Measurements from ENCODE around the gene KIF4A. TPM values are rescaled to one million over a fixed set of nuclear protein-coding genes. Genes with fewer than 3 reads are reported as not detected.
A peak's percentile ranks its signal among the peaks of the same experiment; 100 is the strongest.

KIF4A gene
- total RNA-seq, 1 donor from 2014 or later, result 3.7 TPM

DNA sequence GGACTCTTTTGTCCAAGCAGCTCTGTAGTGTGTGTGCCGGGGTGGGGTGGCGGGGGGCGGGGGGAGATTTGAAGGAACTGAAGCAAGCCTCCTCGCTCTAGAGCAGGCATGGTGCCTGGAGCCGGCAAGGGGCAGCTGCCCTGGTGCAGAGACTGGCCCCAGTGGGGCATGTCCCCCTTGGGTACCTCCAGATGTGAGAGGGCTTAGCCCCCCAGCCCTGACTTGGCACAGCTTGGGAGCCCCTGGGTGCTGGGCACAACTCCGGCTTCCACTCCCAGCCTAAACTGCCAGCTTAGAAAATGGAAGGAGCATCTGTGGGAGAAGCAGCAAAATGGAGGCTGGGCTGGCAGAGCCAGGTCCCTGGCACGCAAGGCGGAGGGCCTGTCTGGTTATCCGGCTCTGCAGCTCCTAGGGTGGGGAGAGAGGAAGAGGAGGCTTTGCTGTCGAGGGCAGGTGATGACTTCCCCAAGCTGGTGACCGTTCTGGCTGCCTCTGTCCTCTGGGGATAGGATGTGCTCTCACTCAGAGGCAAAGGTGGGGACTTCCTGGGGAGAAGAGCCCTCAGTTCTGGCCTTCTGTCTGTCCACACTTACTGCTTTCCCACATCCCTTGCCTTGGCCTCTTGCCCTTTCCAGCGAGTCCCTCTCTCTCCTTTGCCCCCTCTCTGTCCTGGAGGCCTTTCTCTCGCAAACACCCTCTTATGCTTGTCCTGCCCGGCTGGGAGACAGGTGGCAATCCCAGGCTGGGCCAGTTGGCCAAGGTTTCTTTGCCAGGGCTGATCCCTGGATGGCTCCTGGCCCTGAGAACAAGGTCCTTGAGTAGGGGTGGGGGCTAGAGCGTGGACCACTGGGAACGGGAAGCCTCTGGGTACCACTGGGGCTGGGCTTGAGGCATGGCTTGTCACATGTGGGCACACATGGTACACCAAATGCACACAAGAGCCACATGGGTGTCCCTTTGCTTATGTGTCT is 156.8 kb downstream of the KIF4A start:
- peaks cover 0 to 2% (median 0%) of the 10 kb centered on the region in 3 donors for H3K9me3 ChIP-seq (ENCODE audit: control insufficient read depth in 3 of 3, low read length in 3 of 3)
- H3K36me3 ChIP-seq (ENCODE audit: control insufficient read depth in 3 of 3, insufficient read depth in 3 of 3, low read length in 3 of 3), result no peaks in the 10 kb centered on the region
- H3K9ac ChIP-seq (ENCODE audit: low read depth in 1 of 3, low read length in 3 of 3), result no peak overlapping the region
- no peak overlapping the region for H3K4me3 ChIP-seq (ENCODE audit: low read length in 3 of 3)
- H3K27ac ChIP-seq (ENCODE audit: low read depth, low read length), result no peak overlapping the region
- H3K27me3 ChIP-seq (ENCODE audit: control insufficient read depth in 3 of 3, insufficient read depth in 3 of 3, low read length in 3 of 3), result peaks cover 15 to 32% (median 15%) of the 10 kb centered on the region in 3 donors
- no peaks in the 10 kb centered on the region for H3K4me1 ChIP-seq (ENCODE audit: control insufficient read depth in 3 of 3, insufficient read depth in 3 of 3, low read length in 3 of 3)

DNA sequence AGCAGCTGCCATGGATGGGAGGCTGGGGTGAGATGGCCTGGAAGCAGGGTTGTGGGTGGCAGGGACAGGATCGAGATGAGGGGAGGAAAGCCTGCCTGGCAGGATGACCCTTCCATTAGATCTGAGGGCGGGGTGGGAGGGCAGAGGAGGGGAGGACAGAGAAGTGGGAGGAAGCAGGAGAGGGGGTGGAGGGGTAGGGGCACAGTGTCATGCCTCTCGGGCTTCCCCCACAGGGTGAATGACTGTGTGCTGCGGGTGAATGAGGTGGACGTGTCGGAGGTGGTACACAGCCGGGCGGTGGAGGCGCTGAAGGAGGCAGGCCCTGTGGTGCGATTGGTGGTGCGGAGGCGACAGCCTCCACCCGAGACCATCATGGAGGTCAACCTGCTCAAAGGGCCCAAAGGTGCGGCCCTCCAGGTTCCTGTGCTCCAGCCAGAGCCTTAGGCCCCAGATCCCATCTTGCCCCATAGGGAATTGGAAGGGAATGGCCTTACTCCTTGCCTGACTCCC is 159.6 kb downstream of the KIF4A start:
- Histone ChIP-seq H3K9ac (ENCODE audit: low read depth in 1 of 3, low read length in 3 of 3) (no peak overlapping the region), H3K4me3 (ENCODE audit: low read length in 3 of 3) (no peak overlapping the region)

DNA sequence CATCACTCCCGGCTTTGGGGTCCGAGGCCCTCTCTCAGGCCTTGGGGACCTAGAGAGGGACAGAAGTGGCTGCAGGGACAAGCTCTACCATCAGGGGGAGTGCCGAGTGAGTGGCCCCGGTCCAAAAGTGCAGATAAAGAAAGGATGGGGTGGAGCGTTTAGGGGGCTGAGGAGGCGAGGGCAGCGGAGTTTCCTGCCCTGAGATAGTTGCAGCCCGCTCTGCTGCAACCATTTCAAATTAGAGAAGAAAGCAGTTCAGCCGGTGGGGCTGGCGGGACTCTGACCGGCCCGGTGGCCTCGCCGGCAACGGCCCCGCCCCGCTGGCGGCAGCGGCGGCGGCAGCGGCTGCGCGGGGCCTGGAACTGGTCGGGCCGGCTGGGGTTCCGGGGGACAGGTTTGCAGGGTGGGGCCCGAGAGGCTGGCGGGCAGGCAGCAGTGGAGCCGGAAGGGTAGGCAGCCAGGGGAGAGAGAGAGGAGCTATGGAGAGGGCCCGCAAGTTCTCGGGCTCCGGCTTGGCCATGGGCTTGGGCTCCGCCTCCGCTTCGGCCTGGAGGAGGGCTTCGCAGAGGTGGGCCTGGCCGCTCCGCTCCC is 162.3 kb downstream of the KIF4A start:
- no peak overlapping the region for H3K27ac ChIP-seq (ENCODE audit: low read depth, low read length)
- H3K4me1 ChIP-seq (ENCODE audit: control insufficient read depth in 3 of 3, insufficient read depth in 3 of 3, low read length in 3 of 3), result peaks cover 6 to 14% (median 11%) of the 10 kb centered on the region in 3 donors
- peaks cover 0 to 2% (median 0%) of the 10 kb centered on the region in 3 donors for H3K9me3 ChIP-seq (ENCODE audit: control insufficient read depth in 3 of 3, low read length in 3 of 3)
- H3K4me3 ChIP-seq (ENCODE audit: low read length in 3 of 3), result peak overlapping the region; percentile 71 to 75 (median 72)
- peak overlapping the region; percentile 33 to 68 (median 59) for H3K9ac ChIP-seq (ENCODE audit: low read depth in 1 of 3, low read length in 3 of 3)
- no peaks in the 10 kb centered on the region for H3K36me3 ChIP-seq (ENCODE audit: control insufficient read depth in 3 of 3, insufficient read depth in 3 of 3, low read length in 3 of 3)
- H3K27me3 ChIP-seq (ENCODE audit: control insufficient read depth in 3 of 3, insufficient read depth in 3 of 3, low read length in 3 of 3), result no peaks in the 10 kb centered on the region

More for the DNA sequence above, 159.6 kb downstream of the KIF4A start:
- Histone ChIP-seq H3K36me3 (ENCODE audit: control insufficient read depth in 3 of 3, insufficient read depth in 3 of 3, low read length in 3 of 3) (no peaks in the 10 kb centered on the region), H3K9me3 (ENCODE audit: control insufficient read depth in 3 of 3, low read length in 3 of 3) (peaks cover 0 to 2% (median 0%) of the 10 kb centered on the region in 3 donors), H3K4me1 (ENCODE audit: control insufficient read depth in 3 of 3, insufficient read depth in 3 of 3, low read length in 3 of 3) (peaks cover 4 to 12% (median 11%) of the 10 kb centered on the region in 3 donors), H3K27ac (ENCODE audit: low read depth, low read length) (no peak overlapping the region), H3K27me3 (ENCODE audit: control insufficient read depth in 3 of 3, insufficient read depth in 3 of 3, low read length in 3 of 3) (peaks cover 7 to 13% (median 10%) of the 10 kb centered on the region in 3 donors)

DNA sequence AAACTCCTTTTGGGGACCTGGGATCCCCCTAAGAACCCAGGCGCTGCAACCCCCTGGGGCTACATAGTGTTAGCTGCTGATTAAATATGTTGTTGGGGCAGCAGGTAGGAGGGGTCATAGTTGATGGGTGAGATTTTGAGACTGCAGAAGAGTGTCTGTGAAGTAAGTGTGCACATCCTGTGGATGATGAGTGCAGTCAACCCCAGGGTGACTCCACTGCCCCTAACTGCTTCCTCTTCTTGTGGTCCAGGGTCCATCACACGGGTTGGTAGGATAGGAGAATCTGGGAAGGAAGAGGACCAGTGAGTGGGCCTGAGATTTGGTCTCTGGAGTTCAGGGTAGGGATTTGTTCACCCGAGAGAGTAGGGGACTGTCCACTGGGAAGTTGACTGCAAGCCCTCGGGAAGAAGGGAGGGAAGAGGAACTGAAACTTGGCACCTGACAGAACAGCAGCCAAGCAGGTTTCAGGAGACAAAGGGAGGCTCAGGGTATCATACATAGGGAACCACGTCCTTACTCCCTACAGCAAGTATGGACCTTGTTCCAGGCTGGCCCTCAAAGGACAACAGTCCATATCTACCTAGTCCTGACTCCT is 163.2 kb downstream of the KIF4A start:
- Histone ChIP-seq H3K4me3 (ENCODE audit: low read length in 3 of 3) (peak overlapping the region; percentile 71 to 75 (median 72)), H3K9me3 (ENCODE audit: control insufficient read depth in 3 of 3, low read length in 3 of 3) (peaks cover 0 to 2% (median 0%) of the 10 kb centered on the region in 3 donors), H3K4me1 (ENCODE audit: control insufficient read depth in 3 of 3, insufficient read depth in 3 of 3, low read length in 3 of 3) (peaks cover 6 to 14% (median 11%) of the 10 kb centered on the region in 3 donors), H3K9ac (ENCODE audit: low read depth in 1 of 3, low read length in 3 of 3) (peak overlapping the region in 1 of 3 donors; percentile 59), H3K36me3 (ENCODE audit: control insufficient read depth in 3 of 3, insufficient read depth in 3 of 3, low read length in 3 of 3) (no peaks in the 10 kb centered on the region), H3K27me3 (ENCODE audit: control insufficient read depth in 3 of 3, insufficient read depth in 3 of 3, low read length in 3 of 3) (no peaks in the 10 kb centered on the region), H3K27ac (ENCODE audit: low read depth, low read length) (no peak overlapping the region)

DNA sequence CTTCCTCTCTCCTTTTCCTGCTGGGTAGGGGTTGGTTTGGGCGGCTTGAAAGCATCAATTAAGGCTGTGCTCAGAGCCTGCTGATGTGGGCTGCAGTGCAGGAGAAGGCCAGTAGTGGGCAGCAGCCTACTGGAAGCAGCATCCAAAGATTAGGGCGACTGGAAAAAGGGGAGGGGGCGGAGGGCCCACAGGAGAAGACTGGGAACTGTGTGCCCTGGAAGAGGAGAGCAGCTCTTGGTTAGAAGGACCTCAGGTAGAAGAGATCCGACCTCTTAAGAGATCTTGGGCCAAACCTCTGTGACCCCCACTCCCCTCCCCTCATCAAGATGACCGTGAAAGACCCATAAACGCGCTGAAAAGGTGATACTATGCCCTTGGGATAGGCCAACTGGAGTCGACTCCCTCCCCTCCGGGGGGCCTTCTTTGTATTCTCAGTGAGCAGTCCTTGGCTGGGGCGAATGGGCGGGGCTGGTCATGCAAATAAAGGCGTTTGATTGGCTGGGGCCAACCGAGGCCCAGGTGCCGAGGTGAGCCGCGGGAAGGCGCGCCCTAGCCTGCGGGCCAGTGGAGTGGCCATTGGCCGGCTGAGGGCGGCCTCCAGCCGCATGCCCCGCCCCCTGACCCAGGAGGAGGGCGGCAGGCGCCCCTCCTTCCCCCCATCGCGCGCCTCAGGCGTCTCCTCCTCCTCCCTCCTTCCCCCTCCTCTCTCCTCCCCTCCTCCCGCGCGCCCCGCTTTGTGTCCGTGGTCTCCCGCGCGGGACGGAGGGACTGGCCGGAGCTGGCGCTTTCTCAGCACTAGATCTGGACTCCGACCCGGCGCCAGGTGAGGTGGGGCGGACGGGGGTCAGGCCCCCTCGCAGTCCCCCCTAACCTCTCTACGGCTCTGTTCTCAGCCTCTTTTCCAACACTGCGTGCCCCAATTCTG is 164.8 kb downstream of the KIF4A start:
- Histone ChIP-seq H3K4me1 (ENCODE audit: control insufficient read depth in 3 of 3, insufficient read depth in 3 of 3, low read length in 3 of 3) (peaks cover 6 to 14% (median 11%) of the 10 kb centered on the region in 3 donors), H3K4me3 (ENCODE audit: low read length in 3 of 3) (peak overlapping the region; percentile 43 to 64 (median 43)), H3K27ac (ENCODE audit: low read depth, low read length) (no peak overlapping the region), H3K9me3 (ENCODE audit: control insufficient read depth in 3 of 3, low read length in 3 of 3) (no peaks in the 10 kb centered on the region), H3K36me3 (ENCODE audit: control insufficient read depth in 3 of 3, insufficient read depth in 3 of 3, low read length in 3 of 3) (no peaks in the 10 kb centered on the region), H3K27me3 (ENCODE audit: control insufficient read depth in 3 of 3, insufficient read depth in 3 of 3, low read length in 3 of 3) (no peaks in the 10 kb centered on the region), H3K9ac (ENCODE audit: low read depth in 1 of 3, low read length in 3 of 3) (peak overlapping the region in 1 of 3 donors; percentile 57)

DNA sequence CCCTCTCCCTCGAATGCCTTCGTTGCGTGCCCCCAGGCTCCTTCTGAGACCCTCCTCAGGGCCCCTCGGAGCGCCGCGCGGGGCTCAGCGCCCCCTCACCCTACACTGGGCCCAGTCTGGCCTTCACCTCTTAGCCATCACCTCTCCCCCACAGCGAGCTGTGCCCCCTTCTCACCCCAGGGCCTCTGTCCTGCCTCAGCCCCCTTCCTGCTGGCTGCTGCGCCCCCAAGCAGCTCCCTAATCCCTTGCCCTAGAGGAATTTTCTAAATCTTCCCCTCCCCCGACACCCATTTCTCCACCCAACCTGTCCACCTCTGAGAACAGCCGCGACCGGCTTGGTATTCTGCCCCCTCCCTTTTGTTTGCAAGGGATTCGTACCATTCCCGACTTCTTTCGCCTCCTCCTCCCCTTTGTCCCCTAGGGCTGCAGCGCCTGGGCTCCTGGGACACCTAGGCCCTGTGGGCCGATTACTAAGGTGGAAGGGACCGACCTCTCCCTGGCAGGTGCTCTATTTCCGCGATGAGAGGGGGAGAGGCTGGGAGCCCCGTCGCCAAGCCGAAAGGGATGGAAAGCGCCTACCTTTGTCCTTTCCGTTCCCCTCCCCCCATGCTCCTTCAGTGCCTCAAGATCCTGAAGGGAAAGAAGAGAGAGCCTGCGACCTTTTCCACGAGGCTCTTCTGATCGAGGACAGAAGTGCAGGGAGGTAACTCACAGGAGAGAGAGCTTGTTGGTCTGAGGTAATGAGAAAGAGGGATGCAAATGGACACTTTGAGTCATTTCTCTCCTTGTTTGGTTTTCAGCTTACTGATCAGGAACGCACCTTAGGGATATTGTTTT is 165.7 kb downstream of the KIF4A start:
- Histone ChIP-seq H3K27ac (ENCODE audit: low read depth, low read length) (no peak overlapping the region), H3K4me3 (ENCODE audit: low read length in 3 of 3) (peak overlapping the region; percentile 14 to 43 (median 41)), H3K9ac (ENCODE audit: low read depth in 1 of 3, low read length in 3 of 3) (peak overlapping the region in 1 of 3 donors; percentile 57), H3K4me1 (ENCODE audit: control insufficient read depth in 3 of 3, insufficient read depth in 3 of 3, low read length in 3 of 3) (peaks cover 6 to 14% (median 11%) of the 10 kb centered on the region in 3 donors), H3K9me3 (ENCODE audit: control insufficient read depth in 3 of 3, low read length in 3 of 3) (no peaks in the 10 kb centered on the region), H3K36me3 (ENCODE audit: control insufficient read depth in 3 of 3, insufficient read depth in 3 of 3, low read length in 3 of 3) (no peaks in the 10 kb centered on the region), H3K27me3 (ENCODE audit: control insufficient read depth in 3 of 3, insufficient read depth in 3 of 3, low read length in 3 of 3) (no peaks in the 10 kb centered on the region)

DNA sequence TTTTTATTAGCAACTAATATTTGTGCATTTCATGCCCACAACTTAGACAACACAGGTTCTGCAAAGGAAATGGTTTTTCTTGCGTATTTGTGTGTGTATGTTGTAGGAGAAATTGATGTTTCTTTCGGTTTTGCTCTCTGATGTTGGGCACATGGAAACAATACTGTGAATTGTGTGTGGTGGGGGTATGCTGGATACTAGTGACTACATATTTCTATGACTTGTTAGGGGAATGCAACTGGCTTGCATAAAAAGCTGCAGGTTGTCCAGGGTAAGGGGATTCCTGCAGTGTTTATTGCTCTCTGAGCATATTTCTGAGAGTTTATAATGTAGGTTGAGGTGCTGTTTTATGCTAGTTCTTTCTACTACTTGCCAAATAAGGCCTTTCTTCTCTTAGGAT is 166.4 kb downstream of the KIF4A start:
- Histone ChIP-seq H3K27me3 (ENCODE audit: control insufficient read depth in 3 of 3, insufficient read depth in 3 of 3, low read length in 3 of 3) (no peaks in the 10 kb centered on the region), H3K36me3 (ENCODE audit: control insufficient read depth in 3 of 3, insufficient read depth in 3 of 3, low read length in 3 of 3) (no peaks in the 10 kb centered on the region), H3K9me3 (ENCODE audit: control insufficient read depth in 3 of 3, low read length in 3 of 3) (no peaks in the 10 kb centered on the region), H3K9ac (ENCODE audit: low read depth in 1 of 3, low read length in 3 of 3) (no peak overlapping the region), H3K4me3 (ENCODE audit: low read length in 3 of 3) (no peak overlapping the region), H3K4me1 (ENCODE audit: control insufficient read depth in 3 of 3, insufficient read depth in 3 of 3, low read length in 3 of 3) (peaks cover 6 to 14% (median 11%) of the 10 kb centered on the region in 3 donors), H3K27ac (ENCODE audit: low read depth, low read length) (no peak overlapping the region)

DNA sequence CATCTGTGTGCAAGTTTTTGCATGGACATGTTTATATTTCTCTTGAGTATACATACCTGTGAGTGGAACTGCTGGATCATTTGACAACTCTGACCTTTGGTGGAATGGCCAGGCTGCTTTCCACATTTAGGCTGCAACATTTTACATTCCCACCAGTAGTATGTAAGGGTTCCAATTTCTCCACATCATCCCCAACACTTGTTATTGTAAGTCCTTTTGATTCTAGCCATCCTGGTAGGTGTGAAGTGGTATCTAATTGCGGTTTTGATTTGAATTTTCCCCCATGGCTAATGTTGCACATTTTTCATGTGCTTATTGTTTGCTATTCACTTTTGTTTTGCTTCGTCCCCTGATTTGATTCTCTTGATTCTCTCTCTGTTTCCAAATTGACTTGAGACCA is 171.1 kb downstream of the KIF4A start:
- Histone ChIP-seq H3K27ac (ENCODE audit: low read depth, low read length) (no peak overlapping the region), H3K4me1 (ENCODE audit: control insufficient read depth in 3 of 3, insufficient read depth in 3 of 3, low read length in 3 of 3) (no peaks in the 10 kb centered on the region), H3K9me3 (ENCODE audit: control insufficient read depth in 3 of 3, low read length in 3 of 3) (no peaks in the 10 kb centered on the region), H3K9ac (ENCODE audit: low read depth in 1 of 3, low read length in 3 of 3) (no peak overlapping the region), H3K27me3 (ENCODE audit: control insufficient read depth in 3 of 3, insufficient read depth in 3 of 3, low read length in 3 of 3) (no peaks in the 10 kb centered on the region), H3K4me3 (ENCODE audit: low read length in 3 of 3) (no peak overlapping the region), H3K36me3 (ENCODE audit: control insufficient read depth in 3 of 3, insufficient read depth in 3 of 3, low read length in 3 of 3) (no peaks in the 10 kb centered on the region)

Measured in skeletal muscle tissue (tissue), 4 donors.